Stromal cell of bone marrow (primary cell): ENCODE measurements around the gene CHST15.
A peak's percentile ranks its signal among the peaks of the same experiment; 100 is the strongest.

ENCODE experiments used
- DNase-seq: peaks from one replicate; pipeline ENCODE4 v3.0.0-alpha.2; 2012; ENCODE audit warnings: low read depth

CHST15 gene

DNA sequence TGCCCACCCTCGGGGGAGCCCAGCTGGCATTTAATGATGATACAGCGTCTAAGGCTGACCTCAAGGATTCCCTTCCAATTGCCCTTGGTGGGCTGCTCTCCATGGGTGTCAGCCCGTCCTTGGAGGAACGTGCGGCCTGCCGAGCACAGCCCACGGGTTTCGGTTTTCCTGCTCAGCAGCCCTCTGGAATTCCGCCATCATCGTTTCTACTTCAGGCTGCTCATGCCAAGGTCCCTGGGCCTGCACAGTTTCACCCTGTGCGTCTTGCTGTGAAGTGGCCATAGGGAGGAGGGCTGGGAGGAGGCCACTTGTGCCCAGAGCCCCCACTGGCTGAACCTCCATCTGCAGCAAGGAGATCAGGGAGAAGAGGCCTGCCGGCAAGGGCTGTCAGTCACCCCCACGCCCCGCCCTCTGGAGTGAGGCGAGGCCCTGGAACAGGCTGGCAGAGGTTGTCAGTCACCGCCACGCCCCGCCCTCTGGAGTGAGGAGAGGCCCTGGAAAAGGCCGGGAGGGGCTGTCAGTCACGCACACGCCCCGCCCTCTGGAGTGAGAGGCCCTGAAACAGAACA is 82.8 kb downstream of the CHST15 start:
- DNase-seq: no peak

DNA sequence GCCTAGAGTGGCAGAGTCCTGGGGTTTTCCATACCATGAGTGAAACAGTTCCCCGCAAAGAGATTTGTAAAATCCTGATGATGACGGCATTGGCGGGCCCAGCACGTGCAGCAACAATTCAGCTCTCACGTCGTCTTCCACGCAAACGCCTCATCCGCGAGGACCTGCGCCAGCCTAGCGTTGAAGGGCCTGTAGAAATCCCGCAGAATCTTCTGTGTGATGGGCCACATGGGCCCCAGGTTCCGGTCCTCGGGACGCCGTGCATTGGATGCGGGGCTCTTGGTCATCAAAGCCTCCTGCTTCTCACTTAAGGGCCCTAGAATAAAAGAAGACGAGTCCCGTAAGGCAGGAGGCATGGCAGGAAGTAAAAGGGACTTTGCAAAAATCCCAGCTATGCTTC is 83.4 kb downstream of the CHST15 start:
- no peak for DNase-seq

DNA sequence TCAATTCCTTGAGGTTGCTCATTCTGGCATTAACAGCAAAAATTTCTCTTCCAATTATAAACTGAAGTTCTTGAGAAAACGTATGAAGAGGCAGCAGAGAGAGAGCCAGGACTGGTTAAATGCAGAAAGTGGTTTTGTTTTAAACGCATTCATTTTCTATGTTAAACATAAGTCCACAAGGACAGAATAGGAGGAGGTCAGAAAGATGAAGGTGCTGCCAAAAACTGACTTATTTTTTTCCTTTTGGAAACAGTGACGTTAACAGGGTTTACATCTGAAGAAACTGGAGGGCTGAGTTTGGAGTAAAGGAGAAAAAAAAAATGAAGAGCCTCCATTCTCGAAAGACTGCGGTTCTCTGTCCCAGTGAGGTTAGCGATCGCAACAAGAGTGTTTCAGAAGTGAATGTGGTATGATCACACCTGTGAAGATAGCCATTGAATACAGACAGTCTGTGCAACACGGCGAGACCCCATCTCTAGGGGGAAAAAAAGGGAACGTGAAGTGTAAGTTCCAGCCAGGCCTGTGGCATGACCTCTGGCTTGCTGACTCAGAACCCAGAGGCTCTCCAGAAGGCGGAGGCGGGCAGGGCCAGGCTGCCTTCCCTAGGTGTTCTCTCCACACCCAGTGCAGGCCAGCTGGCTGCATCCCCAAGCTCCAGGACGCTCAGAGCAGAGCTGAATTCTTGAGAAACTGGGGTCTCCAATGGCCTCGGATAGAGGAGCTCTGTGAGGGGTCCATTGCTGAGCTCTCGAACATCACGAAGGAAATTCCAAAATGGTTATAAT is 84.0 kb downstream of the CHST15 start:
- no peak for DNase-seq

DNA sequence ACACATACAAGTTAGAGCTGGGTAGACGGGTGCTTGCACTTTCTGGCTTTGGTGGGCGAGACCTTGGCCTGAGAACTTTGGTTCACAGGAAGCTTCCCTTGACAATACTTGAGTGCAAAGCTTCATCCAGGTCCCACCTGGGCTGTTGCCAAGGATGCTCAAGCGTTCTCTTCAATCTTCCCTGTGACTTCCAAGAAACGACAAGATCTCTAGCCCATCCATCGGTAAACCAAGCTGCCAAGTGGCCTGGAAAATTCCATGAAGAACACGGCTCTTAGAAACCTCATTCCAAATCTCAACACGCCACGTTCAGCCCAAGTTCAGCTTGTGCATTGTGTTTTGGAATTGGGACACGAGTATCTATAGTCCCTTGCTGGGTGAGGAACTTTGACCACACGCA is 84.7 kb downstream of the CHST15 start:
- DNase-seq: no peak

DNA sequence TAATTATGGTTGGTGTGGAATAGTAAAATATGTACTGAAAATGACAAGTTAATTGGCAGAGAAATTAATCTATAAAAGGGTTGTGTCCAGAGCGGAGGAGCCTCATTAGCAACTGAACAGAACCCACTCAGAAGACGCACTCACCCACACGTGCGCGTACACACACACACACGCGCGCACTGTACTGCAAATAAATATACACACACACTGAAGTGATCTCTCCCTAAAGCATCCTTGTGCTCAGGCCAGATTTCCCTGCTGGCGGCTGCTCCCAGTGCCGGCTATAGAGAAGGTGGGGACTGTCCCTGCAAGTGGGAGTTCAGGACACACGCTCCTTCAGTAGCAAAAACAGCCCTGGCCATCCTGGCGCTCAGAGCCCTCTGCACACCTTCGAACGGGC is 85.2 kb downstream of the CHST15 start:
- DNase-seq: no peak

DNA sequence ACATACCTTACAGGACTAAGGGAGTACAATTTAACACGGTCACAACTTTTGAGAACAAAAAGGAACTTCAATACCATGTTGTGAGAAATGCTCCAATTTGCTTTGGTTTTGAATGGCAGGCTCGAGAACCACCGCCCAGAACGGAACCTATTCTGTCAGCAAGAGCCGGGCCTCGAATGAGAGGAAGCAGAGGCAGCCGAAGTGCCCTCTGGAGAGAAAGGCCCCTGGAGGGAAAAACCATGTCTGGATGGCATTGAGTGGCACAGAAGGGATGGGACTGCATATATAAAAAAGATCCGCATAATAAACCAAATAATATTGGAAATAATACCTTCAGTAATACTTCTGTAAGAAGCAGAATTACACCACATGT is 85.6 kb downstream of the CHST15 start:
- no peak for DNase-seq

DNA sequence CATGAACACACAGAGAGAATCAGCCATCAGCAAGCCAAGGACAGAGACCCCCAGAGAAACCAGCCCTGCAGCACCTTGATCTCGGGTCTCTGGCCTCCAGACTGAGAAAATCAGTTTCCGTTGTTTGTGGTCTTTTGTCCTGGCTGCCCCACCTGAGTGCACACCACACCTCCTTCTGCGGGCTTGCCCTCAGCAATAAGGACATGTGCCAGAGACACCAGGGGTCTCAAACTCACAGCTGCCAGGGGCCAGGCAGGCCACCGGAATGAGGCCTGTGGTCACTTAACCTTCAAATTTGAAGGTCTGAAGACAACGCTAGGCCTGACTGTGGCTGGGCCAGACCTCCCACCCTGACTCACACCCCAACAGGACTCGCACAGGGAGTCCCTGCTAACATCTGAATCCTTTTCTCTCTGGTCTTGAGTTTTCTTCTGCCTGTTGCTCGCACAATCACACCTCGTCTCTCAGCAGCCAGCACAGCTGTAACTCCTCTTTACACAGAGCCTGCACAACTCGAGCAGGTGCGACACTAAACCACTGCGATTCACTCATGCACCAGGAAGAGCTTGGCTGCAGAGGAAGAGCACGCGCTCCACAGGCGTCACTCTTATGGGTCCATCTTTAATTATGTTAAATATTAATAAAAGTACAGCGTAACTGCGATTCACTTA is 86.2 kb downstream of the CHST15 start:
- no peak for DNase-seq

DNA sequence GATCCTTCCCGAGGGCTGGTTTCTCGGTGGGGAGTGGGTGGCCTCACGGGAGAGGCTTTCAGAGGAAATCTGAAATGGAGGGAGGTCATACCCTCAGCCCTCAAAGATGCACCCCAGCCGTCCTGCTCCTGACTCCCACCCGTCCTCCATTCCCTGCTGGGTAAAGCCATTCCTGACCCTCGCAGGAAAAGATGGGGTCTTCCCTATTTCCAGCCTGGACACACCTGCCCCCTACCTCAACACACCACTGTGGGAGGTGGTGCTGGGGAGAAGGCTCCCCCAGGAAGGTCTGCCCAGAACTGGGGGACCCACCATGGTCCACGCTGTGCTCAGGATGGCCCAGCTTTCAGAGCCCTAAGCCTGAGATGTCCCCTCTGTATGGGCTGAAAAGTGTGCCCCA is 86.9 kb downstream of the CHST15 start:
- no peak for DNase-seq

DNA sequence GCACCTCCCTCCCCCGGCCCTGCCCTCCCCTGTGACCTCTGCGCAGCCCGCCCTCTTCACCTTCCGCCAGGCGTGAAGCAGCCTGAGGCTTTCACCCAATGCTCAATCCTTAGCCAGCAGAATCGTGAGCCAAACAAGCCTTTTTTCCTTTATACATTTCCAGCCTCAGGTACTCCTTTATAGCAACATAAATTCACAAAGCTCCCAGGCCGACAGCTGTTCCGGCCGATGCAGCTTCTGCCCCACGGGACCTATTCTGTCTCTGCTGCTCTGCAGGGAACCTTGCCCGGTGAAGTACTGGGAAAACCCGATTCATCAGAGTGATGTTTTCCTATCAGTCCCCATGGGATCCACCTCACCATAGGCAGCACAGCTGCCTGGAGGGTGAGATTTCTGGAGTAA is 87.4 kb downstream of the CHST15 start:
- peak; percentile 38 for DNase-seq

DNA sequence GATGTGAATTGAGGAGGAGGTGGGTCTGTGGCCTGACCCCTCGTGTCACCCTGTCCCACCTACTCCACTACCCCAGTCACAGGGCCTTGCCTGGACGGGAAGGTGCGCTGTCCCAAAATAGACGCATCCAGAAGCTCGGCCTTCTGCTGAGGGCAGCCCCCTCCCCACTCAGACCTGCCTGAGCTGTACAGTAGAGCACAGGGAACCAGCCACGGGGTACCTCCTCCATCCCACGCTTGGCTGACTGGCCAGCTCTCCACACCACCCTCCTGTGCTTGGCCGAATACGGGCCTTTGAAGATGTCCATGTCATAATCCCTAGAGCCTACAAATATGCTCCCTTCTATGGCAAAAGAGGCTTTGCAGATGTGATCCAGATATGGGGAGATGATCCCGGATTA is 88.3 kb downstream of the CHST15 start:
- DNase-seq: no peak

DNA sequence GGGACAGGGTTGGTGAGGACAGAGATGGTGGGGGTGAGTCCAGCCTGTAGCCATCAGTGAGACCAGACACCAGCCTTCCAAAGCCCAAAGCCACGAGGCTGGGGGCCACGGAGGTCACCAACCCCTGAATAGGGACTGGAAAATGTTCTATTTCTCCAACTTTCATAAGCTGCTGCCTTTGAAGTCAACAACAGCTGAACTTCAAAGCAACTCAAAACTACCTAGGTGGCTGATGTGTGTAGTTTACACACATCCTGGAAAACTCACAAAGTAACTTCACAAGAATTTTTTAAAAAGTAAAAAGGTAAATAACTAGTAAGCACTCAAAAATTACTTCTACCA is 88.8 kb downstream of the CHST15 start:
- no peak for DNase-seq

DNA sequence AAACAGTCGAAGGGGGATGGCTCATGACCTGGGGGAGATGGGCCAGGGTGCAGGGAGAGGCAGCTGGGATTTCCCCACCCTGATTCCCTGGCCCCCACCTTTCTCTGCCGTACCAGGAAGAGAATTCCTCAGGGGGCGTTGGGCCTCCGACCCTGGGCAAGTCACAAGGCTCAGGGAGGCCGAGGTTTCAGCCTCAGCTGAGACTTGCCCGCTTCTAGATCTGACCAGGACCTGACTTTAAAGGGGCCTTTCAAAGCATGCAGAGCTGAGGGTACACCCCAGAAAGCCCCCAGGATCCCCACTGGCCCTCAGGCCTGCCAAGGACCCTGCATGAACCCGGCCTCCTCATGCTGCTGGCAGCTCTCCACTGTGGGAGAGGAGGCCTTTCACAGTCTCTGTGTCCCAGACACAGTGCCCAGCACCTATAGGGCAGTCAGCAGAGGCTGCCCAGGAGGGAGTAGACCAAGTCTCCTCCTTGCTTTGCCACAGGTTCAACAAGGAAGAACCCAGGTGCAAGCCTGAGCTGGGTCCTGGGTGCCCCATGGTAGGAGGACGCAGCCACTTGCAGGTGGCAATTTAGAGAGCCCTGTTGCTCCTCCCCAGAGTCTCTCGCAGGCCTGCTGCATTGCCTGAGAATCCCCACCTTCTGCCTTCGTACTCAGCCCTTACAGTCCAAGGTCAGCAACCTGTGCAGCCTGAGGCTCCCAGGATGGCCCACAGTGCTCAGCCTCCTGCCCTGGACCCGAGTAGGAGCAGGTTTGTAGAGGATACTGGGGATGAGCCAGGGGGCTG is 89.3 kb downstream of the CHST15 start:
- DNase-seq: no peak

DNA sequence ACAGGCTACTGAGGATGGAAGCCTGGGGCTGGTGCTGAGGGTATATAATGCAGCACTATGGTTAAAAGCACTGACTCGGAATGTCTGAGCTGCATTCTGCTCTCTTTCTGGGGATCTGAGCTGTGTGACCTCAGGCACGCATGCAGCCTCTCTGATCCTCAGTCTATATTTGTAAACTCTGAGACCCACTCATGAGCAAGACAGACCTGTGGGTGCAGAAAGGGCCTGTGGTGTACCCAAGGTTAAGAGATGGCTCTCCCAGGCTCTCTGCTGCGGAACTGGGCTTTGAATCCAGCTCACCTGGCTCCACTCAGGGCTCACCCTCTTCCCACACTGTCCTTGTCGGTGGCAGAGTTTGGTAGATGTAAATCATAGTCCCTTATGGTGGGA is 89.9 kb downstream of the CHST15 start:
- DNase-seq: no peak

DNA sequence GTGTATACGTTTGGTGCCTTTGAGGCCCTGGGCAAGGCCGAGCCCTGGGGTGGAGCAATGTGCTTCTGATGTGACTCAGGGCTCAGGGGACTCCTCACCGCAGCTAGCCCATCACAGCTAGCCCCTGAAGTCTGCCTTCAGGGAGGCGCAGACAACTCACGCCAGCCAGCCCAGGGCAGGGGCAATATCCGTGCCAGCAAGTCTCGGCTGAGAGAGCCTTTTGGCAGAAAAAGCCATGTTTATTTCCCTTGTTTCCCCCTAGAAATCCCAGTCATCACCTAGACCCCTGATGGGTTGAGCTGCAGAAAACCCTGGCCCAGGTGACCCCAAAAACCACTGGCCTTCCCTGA is 90.4 kb downstream of the CHST15 start:
- no peak for DNase-seq

DNA sequence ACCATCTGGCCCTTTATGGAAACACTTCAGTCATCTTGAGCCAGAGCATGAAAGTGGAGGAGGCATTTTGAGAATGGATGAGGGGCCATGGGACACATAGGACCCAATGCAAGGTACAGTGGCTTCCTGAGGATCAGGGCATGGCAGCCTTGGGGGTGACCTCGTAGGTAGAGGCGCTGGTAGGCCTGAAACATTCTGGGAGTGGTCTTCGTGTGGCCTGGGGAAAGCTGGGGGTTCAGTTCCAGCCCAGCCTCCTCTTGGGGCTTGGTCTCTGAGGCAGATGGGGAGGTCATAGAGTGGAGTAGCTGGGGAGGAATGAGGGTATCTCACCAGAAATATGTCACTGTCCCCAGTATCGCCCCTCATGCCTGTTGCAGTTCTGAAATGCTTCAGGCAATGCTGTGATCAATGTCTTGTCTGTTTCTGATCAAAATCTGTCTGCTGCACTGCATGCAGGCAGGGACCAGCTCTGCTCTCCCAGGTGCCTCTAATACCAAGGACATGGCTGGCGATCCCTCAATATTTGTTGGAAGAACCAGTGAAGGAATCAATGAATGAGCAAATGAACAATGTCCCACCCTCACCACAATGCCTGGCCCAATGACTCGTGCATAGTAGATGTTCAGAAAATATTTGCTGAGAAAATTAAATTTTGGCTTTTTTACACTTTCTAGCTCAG is 90.9 kb downstream of the CHST15 start:
- DNase-seq: no peak

DNA sequence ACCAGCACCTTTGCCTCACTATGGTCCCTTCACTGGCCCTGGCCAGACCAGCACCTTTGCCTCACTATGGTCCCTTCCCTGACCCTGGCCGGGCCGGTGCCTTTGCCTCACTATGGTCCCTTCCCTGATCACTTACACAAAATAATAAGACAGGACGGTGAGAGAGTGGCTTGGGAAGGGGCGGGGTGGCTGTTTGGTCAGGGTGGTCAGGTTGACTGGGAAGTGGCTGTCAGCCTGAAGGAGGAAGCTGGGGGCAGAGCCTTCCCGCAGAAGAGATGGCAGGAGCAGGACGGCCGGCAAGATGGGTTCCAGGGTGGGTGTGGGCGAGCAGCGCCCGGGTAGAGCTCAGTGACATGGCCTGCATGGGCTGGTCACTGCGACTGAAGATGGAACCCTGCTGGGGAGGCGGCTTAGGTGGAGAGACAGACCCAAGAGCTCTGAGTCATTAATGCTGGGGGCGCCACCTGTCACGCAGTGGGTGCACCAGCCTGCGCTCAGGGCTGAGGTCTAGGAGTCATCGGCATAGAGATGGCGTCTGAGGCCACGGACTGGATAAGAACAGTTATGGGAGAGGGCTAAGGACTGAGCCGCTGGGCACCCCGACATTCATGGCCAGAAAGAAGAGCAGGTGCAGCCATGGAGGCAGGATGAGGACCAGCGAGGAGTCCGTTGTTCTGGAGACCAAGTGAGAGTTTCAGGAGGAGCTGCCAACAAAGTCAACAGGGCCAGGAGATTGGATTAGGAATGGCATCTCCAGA is 91.8 kb downstream of the CHST15 start:
- DNase-seq: no peak

DNA sequence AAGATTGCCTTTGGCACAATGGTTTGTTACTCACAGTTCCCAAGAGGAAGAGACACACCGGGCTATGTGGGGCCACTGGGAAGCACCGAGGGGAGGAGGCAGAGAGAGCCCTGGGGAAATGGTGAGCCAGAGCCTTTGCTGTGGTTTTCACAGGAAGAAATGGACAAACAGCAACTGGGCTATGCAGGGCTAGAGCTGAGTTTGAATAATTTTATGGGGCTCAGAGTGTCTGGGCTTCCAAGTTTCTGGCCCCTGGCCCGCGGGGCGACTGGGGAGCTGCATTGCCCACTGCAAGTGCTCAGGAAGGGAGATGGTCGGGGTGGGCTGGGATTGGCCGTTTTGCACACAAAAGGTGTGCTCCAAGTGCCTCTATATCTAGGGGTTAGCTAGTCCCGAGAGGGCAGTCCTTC is 92.6 kb downstream of the CHST15 start:
- DNase-seq: peak; percentile 60

DNA sequence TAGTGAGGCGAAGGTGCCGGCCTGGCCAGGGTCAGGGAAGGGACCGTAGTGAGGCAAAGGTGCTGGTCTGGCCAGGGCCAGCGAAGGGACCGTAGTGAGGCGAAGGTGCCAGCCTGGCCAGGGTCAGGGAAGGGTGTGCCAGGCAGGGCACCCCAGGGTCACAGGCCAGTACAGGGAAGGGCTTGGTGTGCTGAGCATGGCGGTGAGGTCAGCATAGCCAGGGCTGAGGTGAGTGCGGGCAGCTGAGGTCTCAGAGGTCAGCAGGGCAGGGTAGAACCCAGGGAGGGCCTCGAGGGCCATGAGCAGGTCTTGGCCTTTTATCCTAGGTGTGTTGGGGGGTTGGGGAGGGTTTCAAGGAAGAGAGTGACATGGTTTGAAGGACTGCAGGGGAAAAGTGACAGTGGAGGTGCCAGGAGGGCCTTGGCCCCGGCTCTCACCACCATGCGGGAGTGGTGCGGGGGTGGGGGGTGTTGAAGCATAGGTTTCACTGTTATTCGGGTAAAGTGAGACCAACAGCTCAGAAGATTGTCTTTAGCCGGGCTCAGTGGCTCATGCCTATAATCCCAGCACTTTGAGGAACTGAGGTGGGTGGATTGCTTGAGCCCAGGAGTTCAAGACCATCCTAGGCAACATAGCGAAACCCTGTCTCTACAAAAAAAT is 93.3 kb downstream of the CHST15 start:
- DNase-seq: no peak

DNA sequence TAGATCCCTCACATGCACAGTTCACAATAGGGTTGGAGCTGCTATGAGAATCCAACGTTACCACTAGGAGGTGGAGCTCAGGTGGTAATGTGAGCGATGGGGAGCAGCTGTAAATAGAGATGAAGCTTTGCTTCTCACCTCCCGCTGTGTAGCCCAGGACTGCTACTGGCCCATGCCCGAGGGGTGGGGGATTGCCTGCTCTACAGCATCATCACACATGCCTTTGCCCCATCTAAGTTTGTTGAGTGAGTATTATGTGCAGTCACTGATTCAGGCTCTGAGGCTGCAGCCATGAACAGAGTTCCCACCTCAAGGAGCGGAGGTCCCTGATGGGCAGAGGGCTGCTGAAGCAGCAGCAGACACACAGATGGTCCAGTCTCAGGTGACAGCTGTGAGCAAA is 94.1 kb downstream of the CHST15 start:
- no peak for DNase-seq

DNA sequence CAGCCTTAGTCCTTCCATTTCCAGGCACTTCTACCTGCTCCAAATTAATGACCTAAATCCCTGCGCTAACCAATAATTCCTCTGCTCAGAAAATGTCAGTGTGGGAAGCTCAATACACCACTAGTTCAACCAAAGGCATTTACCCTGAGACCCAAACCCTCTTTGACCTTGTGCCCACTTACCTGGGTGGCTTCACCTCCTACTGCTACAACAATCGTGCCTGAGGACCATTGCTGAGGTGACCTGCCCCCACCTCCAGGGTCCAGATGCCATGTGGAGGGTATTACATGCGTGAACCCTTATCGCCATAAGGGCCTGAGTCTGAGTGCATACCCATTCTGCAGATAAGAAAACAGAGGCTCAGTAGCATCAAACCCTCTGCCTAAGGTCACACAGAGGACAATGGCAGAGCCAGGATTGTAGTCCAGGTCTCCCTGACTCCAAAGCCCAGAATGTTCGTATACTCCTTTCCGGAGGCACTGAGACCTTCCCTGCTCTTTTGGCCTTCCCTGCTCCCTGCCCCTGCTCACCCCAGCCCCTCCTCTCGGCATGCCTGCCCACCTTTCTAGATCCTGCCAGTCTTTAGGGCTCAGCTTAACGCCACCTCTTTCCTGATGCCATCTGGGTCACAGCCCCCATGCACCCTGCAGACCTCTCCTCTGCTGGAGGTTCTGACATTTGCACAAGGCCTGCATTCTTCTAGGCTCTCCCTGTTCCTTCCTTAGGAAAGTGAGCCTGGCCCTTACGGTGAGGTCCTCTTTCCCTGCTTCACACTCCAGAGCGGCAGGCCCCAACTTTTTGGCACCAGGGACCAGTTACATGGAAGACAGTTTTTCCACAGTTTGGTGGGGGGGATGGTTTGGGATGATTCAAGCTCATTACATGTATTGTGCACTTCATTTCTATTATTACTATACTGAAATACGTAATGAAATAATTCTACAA is 94.9 kb downstream of the CHST15 start:
- DNase-seq: no peak
